ENCODE data around the gene DTHD1. TPM values are rescaled to one million over a fixed set of nuclear protein-coding genes. Genes with fewer than 3 reads are reported as not detected.
A peak's percentile ranks its signal among the peaks of the same experiment; 100 is the strongest.

The DTHD1 gene
- total RNA-seq, 2 donors from 2014 or later: 7.9 to 13.5 TPM

DNA sequence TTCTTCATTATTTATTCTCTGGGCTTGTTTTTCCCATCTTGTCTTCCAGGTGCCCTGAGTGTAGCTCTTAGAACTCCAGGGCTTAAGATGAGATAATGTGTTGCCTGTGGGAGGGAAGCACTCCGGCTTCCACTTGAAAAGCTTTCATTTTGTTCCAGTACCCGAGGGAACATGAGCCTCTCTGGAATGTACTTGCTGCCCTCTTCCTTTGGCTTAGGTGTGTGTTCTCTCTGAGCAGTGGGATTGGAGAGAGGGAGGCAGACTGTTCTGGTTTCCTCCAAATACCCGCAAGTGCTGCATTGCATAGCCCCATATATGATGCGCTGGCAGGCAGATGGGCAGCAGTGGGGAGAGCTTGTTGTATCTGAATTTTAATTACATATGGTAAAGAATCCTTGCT, 861 bp upstream of the DTHD1 start:
- DNase-seq: no peak
- Mint-ChIP-seq H3K9me3 (peaks cover 1 to 2% of the 10 kb centered on the region in 2 donors), H3K27ac (peak overlapping the region; percentile 47), H3K36me3 (ENCODE audit: insufficient read depth in 2 of 2) (peaks cover 9 to 18% of the 10 kb centered on the region in 2 donors), H3K27me3 (ENCODE audit: low read depth) (no peaks in the 10 kb centered on the region), H3K4me3 (peak overlapping the region; percentile 66 to 75), H3K4me1 (ENCODE audit: low read depth) (peaks cover 95% of the 10 kb centered on the region)
- ATAC-seq (replicated peaks in 1 of 2): no peak

DNA sequence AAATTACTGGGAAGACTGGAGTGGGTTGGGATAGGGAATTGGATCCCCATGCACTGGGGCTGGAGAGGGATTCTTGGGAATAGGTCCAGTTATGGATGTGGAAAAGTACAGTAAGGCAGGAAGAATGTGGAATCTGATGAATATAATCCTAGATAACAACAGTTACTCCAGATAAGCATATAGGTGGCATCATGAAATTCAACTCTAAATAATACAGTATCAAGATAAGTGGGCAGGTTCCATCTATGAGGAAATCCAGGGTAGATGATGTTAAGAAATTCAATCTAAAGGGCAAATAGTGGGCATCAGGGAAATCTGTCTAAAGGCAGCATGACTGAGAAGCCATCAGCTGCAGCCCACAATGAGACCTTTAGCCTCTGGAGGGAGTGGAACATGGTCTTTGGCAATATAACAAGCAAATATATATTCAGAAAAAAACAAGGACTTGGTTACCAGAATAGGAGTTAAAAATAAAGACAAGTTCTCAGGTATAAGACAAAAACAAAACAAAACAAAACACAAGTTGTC, 1.2 kb downstream of the DTHD1 start:
- peak overlapping the region; percentile 96 for H3K27ac Mint-ChIP-seq
- H3K27me3 Mint-ChIP-seq (ENCODE audit: low read depth): no peaks in the 10 kb centered on the region
- DNase-seq (no peak), ATAC-seq (replicated peaks in 1 of 2) (no peak)
- peaks cover 2 to 3% of the 10 kb centered on the region in 2 donors for H3K9me3 Mint-ChIP-seq
- peak overlapping the region; percentile 76 to 92 for H3K4me3 Mint-ChIP-seq
- peaks cover 89% of the 10 kb centered on the region for H3K4me1 Mint-ChIP-seq (ENCODE audit: low read depth)
- peaks cover 14 to 17% of the 10 kb centered on the region in 2 donors for H3K36me3 Mint-ChIP-seq (ENCODE audit: insufficient read depth in 2 of 2)

DNA sequence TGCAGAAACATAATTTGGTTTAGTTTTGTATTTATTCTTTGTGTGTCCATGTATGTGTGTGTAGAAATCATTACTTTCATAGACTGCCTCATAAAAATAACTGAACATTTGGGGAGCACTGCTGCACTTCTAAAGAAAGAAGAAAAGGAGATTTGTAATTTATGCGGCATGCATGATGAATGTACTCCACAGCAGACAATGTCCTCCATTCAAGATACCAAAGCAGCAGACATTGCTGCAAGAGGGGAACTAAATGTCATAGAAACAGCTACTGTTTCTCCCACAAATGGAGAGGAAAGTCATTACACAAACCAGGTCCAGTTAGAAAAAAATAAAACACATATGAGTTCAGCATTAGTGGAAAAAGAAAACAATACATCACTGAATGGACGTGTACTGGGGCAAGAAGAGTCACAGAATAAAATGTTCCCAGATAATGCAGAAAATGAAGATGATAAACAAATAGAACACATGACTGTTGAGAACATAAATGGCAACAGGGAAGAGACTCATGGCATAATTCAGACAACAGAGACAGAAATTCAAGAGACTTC, 2.6 kb downstream of the DTHD1 start:
- H3K9me3 Mint-ChIP-seq: peaks cover 2 to 3% of the 10 kb centered on the region in 2 donors
- H3K4me1 Mint-ChIP-seq (ENCODE audit: low read depth): peaks cover 87% of the 10 kb centered on the region
- H3K4me3 Mint-ChIP-seq: peak overlapping the region; percentile 76 to 92

DNA sequence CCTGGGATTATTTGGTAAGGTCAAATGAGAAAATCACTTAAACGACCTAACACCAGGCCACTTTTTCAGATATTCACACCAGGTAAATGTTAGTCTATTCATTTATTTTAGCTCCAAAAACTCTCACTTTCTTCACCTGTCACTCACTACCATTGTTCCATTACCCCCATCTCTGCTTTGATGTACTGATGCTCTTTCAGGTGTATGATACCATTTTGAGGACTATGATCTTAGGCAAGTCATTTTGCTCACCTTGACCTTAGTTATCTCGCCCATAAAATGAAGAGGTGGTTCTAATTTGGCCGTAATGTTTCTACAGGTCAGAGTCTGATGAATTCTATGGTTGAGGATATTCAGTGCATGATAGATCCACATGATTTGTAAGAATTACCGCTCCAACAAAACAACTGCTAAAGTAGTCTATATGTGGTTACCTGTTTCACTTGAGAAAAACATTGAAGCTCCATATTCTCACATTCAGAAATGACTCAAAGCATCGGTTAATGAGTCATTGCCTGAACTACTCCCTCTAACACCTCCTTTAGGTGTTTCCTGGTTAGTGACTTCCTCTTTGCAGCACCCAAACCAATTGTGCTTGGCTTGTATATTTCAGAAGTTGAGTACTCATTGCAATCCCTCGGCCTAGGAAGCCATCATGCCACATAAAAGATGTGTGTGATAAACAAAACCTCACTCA, 4.5 kb downstream of the DTHD1 start:
- peak; percentile 87 to 90 for ATAC-seq (replicated peaks in 1 of 2)
- H3K9me3 Mint-ChIP-seq: peaks cover 2 to 3% of the 10 kb centered on the region in 2 donors
- peaks cover 17 to 20% of the 10 kb centered on the region in 2 donors for H3K36me3 Mint-ChIP-seq (ENCODE audit: insufficient read depth in 2 of 2)
- peak overlapping the region; percentile 96 for H3K27ac Mint-ChIP-seq
- peaks cover 68% of the 10 kb centered on the region for H3K4me1 Mint-ChIP-seq (ENCODE audit: low read depth)
- no peaks in the 10 kb centered on the region for H3K27me3 Mint-ChIP-seq (ENCODE audit: low read depth)
- peak; percentile 70 to 74 for DNase-seq
- H3K4me3 Mint-ChIP-seq: peak overlapping the region; percentile 66 to 92

More for the DNA sequence above, 2.6 kb downstream of the DTHD1 start:
- DNase-seq (no peak), ATAC-seq (replicated peaks in 1 of 2) (no peak)
- Mint-ChIP-seq H3K36me3 (ENCODE audit: insufficient read depth in 2 of 2) (peaks cover 17 to 20% of the 10 kb centered on the region in 2 donors), H3K27me3 (ENCODE audit: low read depth) (no peaks in the 10 kb centered on the region), H3K27ac (peak overlapping the region; percentile 48)

DNA sequence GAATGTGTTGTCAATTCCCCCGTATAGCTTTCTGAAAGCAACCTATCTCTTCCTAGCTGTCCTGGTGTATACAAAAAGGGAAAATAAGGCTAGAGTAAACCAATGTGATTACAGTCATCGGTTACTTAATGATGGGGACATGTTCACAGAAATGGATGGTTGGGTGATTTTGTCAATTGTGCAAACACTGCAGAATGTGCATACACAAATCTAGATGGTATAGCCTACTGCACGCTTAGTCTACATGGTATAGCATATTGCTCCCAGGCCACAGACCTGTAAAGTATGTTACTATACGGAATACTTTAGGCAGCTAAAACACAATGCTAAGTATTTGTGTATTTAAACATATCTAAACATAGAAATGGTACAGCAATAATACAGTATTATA, 5.1 kb downstream of the DTHD1 start:
- no peak for DNase-seq
- Mint-ChIP-seq H3K36me3 (ENCODE audit: insufficient read depth in 2 of 2) (peaks cover 16 to 19% of the 10 kb centered on the region in 2 donors), H3K27me3 (ENCODE audit: low read depth) (no peaks in the 10 kb centered on the region), H3K4me3 (peak overlapping the region; percentile 52 to 92), H3K9me3 (peaks cover 2 to 3% of the 10 kb centered on the region in 2 donors), H3K27ac (peak overlapping the region; percentile 96), H3K4me1 (ENCODE audit: low read depth) (peaks cover 62% of the 10 kb centered on the region)
- no peak for ATAC-seq (replicated peaks in 1 of 2)

DNA sequence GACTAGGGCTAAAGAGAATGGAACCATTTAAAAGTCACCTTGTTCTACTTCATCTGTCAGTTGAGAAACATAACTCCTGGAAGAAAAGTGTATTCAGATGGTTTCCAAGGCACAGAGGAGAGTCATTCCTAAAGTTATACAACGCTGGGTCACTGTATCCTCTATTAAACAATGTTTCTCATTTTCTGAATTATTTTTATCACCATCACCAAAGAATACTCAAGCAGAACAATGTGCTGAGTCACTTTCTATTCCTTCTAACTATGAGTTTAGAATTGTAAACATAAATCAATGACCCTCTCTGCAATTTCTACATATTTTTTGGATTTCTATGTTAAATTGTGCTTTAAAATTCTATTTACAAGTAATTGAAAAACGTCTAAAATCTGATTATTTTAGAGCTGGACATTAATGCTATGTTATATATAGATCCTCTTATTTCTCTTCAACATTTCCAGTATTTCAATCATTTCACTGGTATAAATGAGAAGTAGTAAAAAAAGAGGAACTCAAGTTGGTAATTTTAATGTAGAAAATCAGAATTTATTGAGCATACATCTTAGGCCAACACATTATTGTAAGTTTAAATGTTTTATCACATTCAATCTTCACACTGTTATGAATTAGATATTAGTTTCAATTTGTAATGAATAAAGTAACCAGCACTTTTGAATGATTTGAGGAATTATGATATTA, 7.5 kb downstream of the DTHD1 start:
- Mint-ChIP-seq H3K27me3 (ENCODE audit: low read depth) (no peaks in the 10 kb centered on the region), H3K9me3 (peaks cover 0 to 2% of the 10 kb centered on the region in 2 donors), H3K36me3 (ENCODE audit: insufficient read depth in 2 of 2) (peaks cover 9 to 12% of the 10 kb centered on the region in 2 donors), H3K4me3 (peak overlapping the region in 1 of 2 donors; percentile 50), H3K27ac (peak overlapping the region; percentile 48), H3K4me1 (ENCODE audit: low read depth) (peaks cover 47% of the 10 kb centered on the region)
- ATAC-seq (replicated peaks in 1 of 2) (no peak), DNase-seq (no peak)

DNA sequence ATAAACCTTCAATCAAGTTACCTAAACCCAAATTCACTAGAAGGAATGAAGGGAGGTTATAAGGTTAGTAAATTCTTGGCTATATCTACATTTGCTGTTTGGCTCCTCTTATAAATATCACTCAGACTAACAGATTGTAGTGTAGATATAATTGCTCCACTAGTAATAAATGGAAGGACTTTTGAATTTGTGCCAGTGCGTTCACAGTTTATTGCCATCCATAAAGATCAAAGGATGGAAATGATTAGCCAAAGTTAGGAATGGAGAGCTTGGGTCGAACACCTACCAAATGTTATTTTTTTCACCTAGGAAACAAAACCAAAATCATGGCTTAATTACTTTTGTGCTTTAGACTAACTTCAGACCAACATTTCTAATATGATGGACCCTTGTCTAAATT, 9.2 kb downstream of the DTHD1 start:
- no peak for ATAC-seq (replicated peaks in 1 of 2)
- peak overlapping the region; percentile 39 for H3K27ac Mint-ChIP-seq
- peaks cover 32% of the 10 kb centered on the region for H3K4me1 Mint-ChIP-seq (ENCODE audit: low read depth)
- H3K27me3 Mint-ChIP-seq (ENCODE audit: low read depth): no peaks in the 10 kb centered on the region
- DNase-seq: no peak
- H3K36me3 Mint-ChIP-seq (ENCODE audit: insufficient read depth in 2 of 2): peaks cover 6 to 8% of the 10 kb centered on the region in 2 donors
- H3K4me3 Mint-ChIP-seq: no peak overlapping the region
- peaks cover 0 to 2% of the 10 kb centered on the region in 2 donors for H3K9me3 Mint-ChIP-seq

DNA sequence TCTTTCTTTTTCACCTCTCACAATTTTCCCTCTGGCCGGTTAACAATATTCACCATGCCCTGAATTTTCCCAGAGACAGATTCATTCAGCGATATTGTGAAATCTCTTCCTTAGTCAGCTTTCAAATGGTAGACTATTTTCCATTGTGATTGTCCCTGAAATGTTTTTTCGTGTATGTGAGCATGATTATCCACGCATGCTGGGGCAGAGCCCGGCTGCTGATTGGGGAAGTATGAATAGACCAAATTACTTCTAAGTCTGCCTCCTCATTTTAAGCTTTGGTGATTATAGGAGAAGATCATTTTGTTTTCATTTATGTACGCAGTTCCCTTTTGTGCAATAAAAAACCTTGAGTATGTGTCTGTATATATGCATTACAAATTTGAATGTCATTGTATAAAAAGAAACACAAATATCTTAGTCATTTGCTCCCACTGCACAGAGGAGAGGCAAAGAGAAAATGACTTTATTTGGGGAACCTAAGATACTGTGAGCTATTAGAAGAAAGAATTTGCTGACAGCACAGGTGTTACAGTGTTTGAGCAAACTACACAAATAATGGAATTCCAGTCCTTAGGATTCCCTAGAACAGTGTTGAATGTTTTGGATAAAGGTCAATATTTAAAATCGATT, 11.3 kb downstream of the DTHD1 start:
- Mint-ChIP-seq H3K27me3 (ENCODE audit: low read depth) (no peaks in the 10 kb centered on the region), H3K4me3 (no peak overlapping the region), H3K9me3 (no peaks in the 10 kb centered on the region), H3K36me3 (ENCODE audit: insufficient read depth in 2 of 2) (peaks cover 2 to 4% of the 10 kb centered on the region in 2 donors), H3K4me1 (ENCODE audit: low read depth) (peaks cover 24% of the 10 kb centered on the region), H3K27ac (peak overlapping the region; percentile 14)
- ATAC-seq (replicated peaks in 1 of 2) (no peak), DNase-seq (no peak)

DNA sequence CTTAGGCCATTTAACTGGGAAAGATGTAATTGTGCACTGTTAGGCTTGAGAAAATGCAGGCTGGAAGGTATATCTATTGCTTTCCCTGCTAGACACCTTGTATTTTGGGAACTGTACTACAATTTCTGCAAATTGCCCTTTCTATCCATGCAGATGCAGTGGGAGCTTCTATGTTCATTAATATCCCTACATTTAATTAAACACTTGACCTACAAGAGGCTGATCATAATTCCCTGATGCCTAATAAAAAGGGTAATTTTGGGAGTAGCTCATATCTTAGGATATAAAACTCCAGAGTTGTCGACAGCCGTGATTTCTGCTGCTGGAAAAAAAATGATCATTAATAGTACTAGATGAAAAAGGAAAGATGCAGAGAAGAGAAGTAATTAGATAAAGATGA, 19.7 kb downstream of the DTHD1 start:
- no peak overlapping the region for H3K27ac Mint-ChIP-seq
- H3K27me3 Mint-ChIP-seq (ENCODE audit: low read depth): peaks cover 11% of the 10 kb centered on the region
- H3K4me3 Mint-ChIP-seq: no peak overlapping the region
- H3K36me3 Mint-ChIP-seq (ENCODE audit: insufficient read depth in 2 of 2): peaks cover 5 to 8% of the 10 kb centered on the region in 2 donors
- ATAC-seq (replicated peaks in 1 of 2): no peak
- H3K4me1 Mint-ChIP-seq (ENCODE audit: low read depth): peaks cover 20% of the 10 kb centered on the region
- DNase-seq: no peak
- H3K9me3 Mint-ChIP-seq: peaks cover 3 to 7% of the 10 kb centered on the region in 2 donors

DNA sequence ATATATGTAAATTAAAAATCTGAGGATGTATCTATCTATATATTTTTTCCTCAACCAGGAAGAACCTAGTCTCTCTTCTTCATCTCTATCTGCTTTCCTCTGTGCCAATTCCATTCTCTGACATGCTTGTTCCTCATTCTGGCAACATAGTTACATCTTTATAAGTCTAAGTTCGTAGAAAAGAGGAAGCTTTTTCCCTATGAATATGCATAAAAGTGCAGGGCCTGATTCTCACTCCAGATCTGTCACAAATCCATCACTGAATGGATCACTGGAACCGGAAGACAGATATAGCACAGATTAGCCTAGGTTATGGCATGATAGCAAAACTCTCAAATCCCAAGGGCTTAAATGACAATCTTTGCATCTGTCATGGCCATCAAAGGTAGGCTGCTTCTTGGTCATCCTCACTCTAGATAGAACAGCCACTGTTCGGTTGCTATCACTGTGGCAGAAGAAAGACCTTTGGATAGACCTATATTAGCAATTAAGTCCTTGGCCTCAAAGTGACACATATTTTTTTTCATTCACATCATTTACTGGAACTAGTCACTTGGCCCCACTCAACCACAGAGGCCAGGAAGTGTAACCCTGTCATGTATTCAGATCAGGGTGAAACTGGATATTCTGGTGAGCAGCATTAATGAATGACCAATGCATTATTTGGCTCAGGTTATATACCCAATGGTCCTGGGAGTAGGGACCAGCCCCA, 22.2 kb downstream of the DTHD1 start:
- H3K4me1 Mint-ChIP-seq (ENCODE audit: low read depth): peaks cover 25% of the 10 kb centered on the region
- peaks cover 11% of the 10 kb centered on the region for H3K27me3 Mint-ChIP-seq (ENCODE audit: low read depth)
- peak overlapping the region; percentile 90 for H3K27ac Mint-ChIP-seq
- peaks cover 6 to 9% of the 10 kb centered on the region in 2 donors for H3K9me3 Mint-ChIP-seq
- H3K36me3 Mint-ChIP-seq (ENCODE audit: insufficient read depth in 2 of 2): peaks cover 6 to 8% of the 10 kb centered on the region in 2 donors
- DNase-seq (no peak), ATAC-seq (replicated peaks in 1 of 2) (peak; percentile 72 to 81)
- peak overlapping the region in 1 of 2 donors; percentile 54 for H3K4me3 Mint-ChIP-seq

DNA sequence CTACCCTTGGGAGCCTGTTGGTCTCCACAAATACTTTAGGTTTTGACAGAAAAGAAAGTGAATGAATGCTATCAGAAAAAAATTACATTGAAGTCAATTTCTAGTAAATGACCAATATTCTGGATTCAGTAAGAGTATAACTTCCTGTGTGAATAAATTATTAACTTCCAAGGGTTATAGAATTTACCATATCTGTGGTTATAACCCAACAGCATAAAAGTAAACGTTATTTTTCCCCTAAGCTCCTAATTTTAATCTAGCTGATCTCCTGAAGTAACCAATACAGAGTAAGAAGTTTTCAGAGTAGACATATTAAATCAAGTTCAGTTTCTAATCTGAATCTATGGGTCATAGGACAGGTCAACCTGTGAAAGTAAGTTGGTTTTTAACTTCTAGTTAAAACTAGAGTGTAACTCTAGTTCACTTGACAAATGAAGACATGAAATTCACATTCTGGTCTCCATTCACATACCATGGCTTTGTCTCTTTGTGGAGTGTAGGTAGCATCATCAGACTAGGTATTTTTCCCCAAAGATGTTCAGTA, 22.8 kb downstream of the DTHD1 start:
- Mint-ChIP-seq H3K36me3 (ENCODE audit: insufficient read depth in 2 of 2) (peaks cover 6 to 8% of the 10 kb centered on the region in 2 donors), H3K9me3 (peaks cover 6 to 9% of the 10 kb centered on the region in 2 donors), H3K27me3 (ENCODE audit: low read depth) (peaks cover 11% of the 10 kb centered on the region), H3K4me1 (ENCODE audit: low read depth) (peaks cover 25% of the 10 kb centered on the region), H3K27ac (peak overlapping the region; percentile 90), H3K4me3 (peak overlapping the region in 1 of 2 donors; percentile 54)
- ATAC-seq (replicated peaks in 1 of 2): peak; percentile 32 to 55
- DNase-seq: no peak

DNA sequence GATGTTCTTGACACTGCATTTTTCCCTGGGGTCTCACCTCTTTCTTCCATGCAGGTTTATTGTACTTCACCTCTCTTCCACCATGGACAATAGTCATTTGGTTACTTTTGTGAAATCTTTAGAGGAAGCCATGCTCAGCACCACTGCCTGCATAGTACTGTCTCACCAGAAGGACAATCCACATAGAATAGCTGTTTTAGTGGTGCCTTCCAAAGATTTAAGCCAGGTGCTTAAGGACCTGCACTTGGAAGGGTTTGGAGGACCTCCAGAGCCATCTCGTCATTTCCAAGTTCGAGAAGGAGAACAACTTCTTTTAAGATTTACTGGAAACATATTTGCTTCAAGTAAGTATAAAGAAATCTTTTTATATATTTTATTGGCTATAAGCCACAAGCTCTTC, 26.7 kb downstream of the DTHD1 start:
- ATAC-seq (replicated peaks in 1 of 2): no peak
- peaks cover 9 to 13% of the 10 kb centered on the region in 2 donors for H3K36me3 Mint-ChIP-seq (ENCODE audit: insufficient read depth in 2 of 2)
- peaks cover 6 to 10% of the 10 kb centered on the region in 2 donors for H3K9me3 Mint-ChIP-seq
- H3K27ac Mint-ChIP-seq: no peak overlapping the region
- peaks cover 59% of the 10 kb centered on the region for H3K4me1 Mint-ChIP-seq (ENCODE audit: low read depth)
- H3K4me3 Mint-ChIP-seq: no peak overlapping the region
- no peak for DNase-seq
- no peaks in the 10 kb centered on the region for H3K27me3 Mint-ChIP-seq (ENCODE audit: low read depth)
